ENCODE results near the gene NRIP3. TPM values are rescaled to one million over a fixed set of nuclear protein-coding genes. Genes with fewer than 3 reads are reported as not detected.

Gene NRIP3
- total and polyA plus RNA-seq, 9 of the 15 experiments (the other 6 are each of a cell fraction or from before 2014, with no cell fraction given): 4.4 to 18.7 (median 11.6) TPM

DNA sequence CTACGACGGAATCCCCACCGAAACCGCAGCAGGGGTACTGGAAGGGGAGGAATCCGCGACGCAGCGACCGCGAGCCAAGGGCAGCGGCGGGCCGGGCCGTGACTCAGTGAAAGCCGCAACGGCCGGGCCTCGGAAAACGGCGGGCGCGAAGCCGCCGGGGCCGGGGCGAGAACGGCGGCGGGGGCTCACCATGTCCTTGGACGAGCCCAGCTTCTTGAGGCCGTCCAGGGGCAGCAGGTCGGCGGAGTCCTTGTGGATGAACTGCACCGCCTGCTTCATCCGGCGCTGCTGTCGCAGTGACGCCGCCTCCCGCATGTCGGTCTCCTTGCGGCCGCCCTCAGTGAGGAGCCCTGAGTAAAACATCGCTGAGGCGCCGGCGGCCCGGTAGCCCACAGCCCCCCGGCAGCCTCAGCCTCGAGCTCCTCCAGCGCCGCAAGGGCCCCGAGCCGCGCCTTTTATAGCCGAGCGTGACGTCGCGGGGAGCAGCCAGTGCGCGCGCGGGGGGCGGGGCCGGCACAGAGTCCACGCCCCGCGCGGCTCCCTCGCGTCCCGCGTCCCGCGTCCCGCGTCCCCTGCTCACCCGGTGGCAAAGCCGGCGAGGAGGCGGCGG is at the start of gene NRIP3 (continued):
- peak; percentile 61; the same call in 1 of the 2 replicates for TF ChIP-seq GTF2E2 (tag; IDR thresholded peaks at IDR 0.05)
- peak; percentile 51; the same call in 1 of the 2 replicates for TF ChIP-seq ZNF764 (CRISPR knock-in tag; IDR thresholded peaks at IDR 0.05; ENCODE audit: low read depth)
- TF ChIP-seq, protein P1, sequence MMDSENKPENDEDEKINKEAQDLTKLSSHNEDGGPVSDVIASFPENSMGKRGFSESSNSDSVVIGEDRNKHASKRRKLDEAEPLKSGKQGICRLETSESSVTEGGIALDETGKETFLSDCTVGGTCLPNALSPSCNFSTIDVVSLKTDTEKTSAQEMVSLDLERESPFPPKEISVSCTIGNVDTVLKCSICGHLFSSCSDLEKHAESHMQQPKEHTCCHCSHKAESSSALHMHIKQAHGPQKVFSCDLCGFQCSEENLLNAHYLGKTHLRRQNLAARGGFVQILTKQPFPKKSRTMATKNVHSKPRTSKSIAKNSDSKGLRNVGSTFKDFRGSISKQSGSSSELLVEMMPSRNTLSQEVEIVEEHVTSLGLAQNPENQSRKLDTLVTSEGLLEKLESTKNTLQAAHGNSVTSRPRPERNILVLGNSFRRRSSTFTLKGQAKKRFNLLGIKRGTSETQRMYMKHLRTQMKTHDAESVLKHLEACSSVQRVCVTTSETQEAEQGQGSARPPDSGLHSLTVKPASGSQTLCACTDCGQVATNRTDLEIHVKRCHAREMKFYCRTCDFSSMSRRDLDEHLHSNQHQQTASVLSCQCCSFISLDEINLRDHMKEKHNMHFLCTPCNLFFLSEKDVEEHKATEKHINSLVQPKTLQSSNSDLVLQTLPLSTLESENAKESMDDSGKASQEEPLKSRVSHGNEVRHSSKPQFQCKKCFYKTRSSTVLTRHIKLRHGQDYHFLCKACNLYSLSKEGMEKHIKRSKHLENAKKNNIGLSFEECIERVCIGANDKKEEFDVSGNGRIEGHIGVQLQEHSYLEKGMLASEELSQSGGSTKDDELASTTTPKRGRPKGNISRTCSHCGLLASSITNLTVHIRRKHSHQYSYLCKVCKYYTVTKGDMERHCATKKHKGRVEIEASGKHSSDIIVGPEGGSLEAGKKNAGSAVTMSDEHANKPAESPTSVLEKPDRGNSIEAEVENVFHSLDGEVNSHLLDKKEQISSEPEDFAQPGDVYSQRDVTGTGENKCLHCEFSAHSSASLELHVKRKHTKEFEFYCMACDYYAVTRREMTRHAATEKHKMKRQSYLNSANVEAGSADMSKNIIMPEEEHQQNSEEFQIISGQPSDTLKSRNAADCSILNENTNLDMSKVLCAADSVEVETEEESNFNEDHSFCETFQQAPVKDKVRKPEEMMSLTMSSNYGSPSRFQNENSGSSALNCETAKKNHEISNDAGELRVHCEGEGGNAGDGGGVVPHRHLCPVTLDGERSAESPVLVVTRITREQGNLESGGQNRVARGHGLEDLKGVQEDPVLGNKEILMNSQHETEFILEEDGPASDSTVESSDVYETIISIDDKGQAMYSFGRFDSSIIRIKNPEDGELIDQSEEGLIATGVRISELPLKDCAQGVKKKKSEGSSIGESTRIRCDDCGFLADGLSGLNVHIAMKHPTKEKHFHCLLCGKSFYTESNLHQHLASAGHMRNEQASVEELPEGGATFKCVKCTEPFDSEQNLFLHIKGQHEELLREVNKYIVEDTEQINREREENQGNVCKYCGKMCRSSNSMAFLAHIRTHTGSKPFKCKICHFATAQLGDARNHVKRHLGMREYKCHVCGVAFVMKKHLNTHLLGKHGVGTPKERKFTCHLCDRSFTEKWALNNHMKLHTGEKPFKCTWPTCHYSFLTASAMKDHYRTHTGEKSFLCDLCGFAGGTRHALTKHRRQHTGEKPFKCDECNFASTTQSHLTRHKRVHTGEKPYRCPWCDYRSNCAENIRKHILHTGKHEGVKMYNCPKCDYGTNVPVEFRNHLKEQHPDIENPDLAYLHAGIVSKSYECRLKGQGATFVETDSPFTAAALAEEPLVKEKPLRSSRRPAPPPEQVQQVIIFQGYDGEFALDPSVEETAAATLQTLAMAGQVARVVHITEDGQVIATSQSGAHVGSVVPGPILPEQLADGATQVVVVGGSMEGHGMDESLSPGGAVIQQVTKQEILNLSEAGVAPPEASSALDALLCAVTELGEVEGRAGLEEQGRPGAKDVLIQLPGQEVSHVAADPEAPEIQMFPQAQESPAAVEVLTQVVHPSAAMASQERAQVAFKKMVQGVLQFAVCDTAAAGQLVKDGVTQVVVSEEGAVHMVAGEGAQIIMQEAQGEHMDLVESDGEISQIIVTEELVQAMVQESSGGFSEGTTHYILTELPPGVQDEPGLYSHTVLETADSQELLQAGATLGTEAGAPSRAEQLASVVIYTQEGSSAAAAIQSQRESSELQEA (IDR thresholded peaks at IDR 0.05; ENCODE audit: low read depth): no peak
- TF ChIP-seq U2AF2 (optimal IDR thresholded peaks at IDR 0.05; ENCODE audit: low read depth, low read length): no peak
- TF ChIP-seq, protein P2, sequence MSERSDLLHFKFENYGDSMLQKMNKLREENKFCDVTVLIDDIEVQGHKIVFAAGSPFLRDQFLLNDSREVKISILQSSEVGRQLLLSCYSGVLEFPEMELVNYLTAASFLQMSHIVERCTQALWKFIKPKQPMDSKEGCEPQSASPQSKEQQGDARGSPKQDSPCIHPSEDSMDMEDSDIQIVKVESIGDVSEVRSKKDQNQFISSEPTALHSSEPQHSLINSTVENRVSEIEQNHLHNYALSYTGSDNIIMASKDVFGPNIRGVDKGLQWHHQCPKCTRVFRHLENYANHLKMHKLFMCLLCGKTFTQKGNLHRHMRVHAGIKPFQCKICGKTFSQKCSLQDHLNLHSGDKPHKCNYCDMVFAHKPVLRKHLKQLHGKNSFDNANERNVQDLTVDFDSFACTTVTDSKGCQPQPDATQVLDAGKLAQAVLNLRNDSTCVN (CRISPR knock-in tag; IDR thresholded peaks at IDR 0.05): 0 out of 2 replicates have a peak, but pooled peaks have one; percentile 8
- TF ChIP-seq ZNF766 (CRISPR knock-in tag; conservative IDR thresholded peaks at IDR 0.05): no peak

Data from K562 (cell line).